IgD-negative memory B cell (primary cell): ENCODE data around the gene MOCOS. TPM values are rescaled to one million over a fixed set of nuclear protein-coding genes. Genes with fewer than 3 reads are reported as not detected.

ENCODE experiments used
- H3K27ac Mint-ChIP-seq, 3 donors: one replicate each; pipeline ENCODE4 v1.8.0; 2020 to 2022; ENCODE audit warnings: mild to moderate bottlenecking in 3 of 3, mixed read lengths in 3 of 3, moderate library complexity in 1 of 3
- H3K27me3 Mint-ChIP-seq: one replicate; pipeline ENCODE4 v1.8.0; 2021; ENCODE audit warnings: mixed read lengths
- H3K36me3 Mint-ChIP-seq: one replicate; pipeline ENCODE4 v1.8.0; 2020; ENCODE audit warnings: mild to moderate bottlenecking, mixed read lengths
- H3K4me1 Mint-ChIP-seq, 3 donors: one replicate each; pipeline ENCODE4 v1.8.0; 2020 to 2022; ENCODE audit warnings: mixed read lengths in 3 of 3, mild to moderate bottlenecking in 1 of 3
- H3K4me3 Mint-ChIP-seq, 4 donors: one replicate each; pipeline ENCODE4 v1.8.0; 2020 to 2022; ENCODE audit warnings: mild to moderate bottlenecking in 4 of 4, mixed read lengths in 4 of 4, moderate library complexity in 3 of 4
- H3K9me3 Mint-ChIP-seq, 3 donors: one replicate each; pipeline ENCODE4 v1.8.0; 2020 to 2021; ENCODE audit warnings: mixed read lengths in 3 of 3, mild to moderate bottlenecking in 1 of 3
- polyA plus RNA-seq: library from polyadenylated mRNA; unstranded; fragments of 300-500 nt; fragmentation: Illumina TruSeq; gene quantifications from one replicate; pipeline ENCODE4 v1.2.3, GENCODE V29; 2021

MOCOS gene, protein sequence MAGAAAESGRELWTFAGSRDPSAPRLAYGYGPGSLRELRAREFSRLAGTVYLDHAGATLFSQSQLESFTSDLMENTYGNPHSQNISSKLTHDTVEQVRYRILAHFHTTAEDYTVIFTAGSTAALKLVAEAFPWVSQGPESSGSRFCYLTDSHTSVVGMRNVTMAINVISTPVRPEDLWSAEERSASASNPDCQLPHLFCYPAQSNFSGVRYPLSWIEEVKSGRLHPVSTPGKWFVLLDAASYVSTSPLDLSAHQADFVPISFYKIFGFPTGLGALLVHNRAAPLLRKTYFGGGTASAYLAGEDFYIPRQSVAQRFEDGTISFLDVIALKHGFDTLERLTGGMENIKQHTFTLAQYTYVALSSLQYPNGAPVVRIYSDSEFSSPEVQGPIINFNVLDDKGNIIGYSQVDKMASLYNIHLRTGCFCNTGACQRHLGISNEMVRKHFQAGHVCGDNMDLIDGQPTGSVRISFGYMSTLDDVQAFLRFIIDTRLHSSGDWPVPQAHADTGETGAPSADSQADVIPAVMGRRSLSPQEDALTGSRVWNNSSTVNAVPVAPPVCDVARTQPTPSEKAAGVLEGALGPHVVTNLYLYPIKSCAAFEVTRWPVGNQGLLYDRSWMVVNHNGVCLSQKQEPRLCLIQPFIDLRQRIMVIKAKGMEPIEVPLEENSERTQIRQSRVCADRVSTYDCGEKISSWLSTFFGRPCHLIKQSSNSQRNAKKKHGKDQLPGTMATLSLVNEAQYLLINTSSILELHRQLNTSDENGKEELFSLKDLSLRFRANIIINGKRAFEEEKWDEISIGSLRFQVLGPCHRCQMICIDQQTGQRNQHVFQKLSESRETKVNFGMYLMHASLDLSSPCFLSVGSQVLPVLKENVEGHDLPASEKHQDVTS
- polyA plus RNA-seq: 0.13 TPM

DNA sequence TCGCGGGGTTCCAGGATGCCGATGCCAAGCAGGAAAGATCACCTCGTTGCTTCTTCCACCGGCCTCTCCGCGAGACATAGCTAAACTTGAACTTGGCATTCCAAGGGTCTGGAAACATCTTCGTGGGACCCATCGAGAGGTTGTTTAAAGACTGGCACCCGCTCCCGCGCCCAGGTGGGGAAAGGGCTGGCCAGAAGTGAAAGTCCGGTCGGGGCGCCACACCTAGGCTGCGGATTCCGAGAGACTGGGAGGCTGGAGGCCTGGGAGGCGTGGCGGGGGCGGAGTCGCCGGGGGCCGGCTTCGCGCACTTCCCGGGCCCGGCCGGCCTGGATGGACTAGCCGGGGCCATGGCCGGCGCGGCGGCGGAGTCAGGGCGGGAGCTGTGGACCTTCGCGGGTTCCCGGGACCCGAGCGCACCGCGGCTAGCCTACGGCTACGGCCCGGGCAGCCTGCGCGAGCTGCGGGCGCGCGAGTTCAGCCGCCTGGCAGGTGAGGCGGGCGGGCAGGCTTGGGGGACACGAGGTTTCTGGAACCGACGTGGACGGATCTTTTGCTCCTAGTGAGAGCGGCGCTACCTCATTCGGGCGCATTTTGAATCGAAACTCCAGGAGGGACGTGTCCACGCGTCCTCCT, at the start of gene MOCOS:
TSS of gene MOCOS (plus strand) at position 305 of the 633 bp plus-strand sequence. CDS start at position 348, 43 bp downstream.
- H3K27me3 Mint-ChIP-seq: peaks cover 10% of the 10 kb centered on the region
- H3K4me1 Mint-ChIP-seq: peaks cover 9 to 29% (median 22%) of the 10 kb centered on the region in 3 donors
- no peak within 1 kb of the TSS for H3K27ac Mint-ChIP-seq
- peaks cover 2% of the 10 kb centered on the region for H3K36me3 Mint-ChIP-seq
- H3K4me3 Mint-ChIP-seq: peak within 1 kb of the TSS; percentile 76 to 95 (median 86)
- H3K9me3 Mint-ChIP-seq: no peaks in the 10 kb centered on the region

DNA sequence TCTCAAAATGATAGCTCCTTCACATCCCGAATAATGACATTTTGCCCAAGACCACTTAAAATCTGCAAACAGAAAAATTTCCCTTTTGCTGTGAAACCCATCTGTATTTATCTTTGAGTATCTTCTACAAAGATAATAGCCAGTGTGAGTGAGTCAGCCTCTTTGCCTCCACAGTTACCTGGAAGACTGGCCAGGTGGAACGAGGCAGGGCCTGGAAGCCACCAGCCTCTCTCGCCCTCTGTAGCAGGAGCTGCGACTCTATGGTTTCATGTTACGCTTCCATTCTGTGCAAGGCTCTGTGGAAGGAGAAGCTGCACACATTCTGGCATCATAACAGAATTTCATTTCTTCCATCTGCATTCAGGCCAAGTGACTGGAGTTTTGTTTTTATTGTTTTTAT, 48.1 kb upstream of the MOCOS start:
- H3K27me3 Mint-ChIP-seq: no peaks in the 10 kb centered on the region
- no peak overlapping the region for H3K4me3 Mint-ChIP-seq
- H3K4me1 Mint-ChIP-seq: peaks cover 3 to 8% (median 8%) of the 10 kb centered on the region in 3 donors
- no peak overlapping the region for H3K27ac Mint-ChIP-seq
- no peaks in the 10 kb centered on the region for H3K9me3 Mint-ChIP-seq
- H3K36me3 Mint-ChIP-seq: peaks cover 4% of the 10 kb centered on the region

DNA sequence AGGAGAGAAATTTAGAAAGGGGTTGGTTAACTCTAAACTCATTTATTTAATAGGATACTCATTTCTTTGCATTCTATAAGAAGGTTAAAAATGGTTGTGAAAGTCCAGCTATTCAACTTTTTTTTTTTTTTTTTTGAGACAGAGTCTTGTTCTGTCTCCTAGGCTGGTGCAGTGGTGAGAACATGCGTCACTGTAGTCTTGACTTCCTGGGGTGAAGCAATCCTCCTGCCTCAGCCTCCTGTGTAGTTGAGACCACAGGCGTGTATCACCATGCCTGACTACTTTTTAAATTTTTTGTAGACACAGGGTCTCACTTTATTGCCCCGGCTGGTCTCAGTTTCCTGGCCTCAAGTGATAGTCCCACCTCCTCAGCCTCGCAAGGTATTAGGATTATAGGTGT, 45.7 kb upstream of the MOCOS start:
- H3K27me3 Mint-ChIP-seq: no peaks in the 10 kb centered on the region
- peaks cover 0 to 7% (median 3%) of the 10 kb centered on the region in 3 donors for H3K4me1 Mint-ChIP-seq
- no peak overlapping the region for H3K4me3 Mint-ChIP-seq
- H3K36me3 Mint-ChIP-seq: peaks cover 10% of the 10 kb centered on the region
- H3K9me3 Mint-ChIP-seq: no peaks in the 10 kb centered on the region
- no peak overlapping the region for H3K27ac Mint-ChIP-seq

DNA sequence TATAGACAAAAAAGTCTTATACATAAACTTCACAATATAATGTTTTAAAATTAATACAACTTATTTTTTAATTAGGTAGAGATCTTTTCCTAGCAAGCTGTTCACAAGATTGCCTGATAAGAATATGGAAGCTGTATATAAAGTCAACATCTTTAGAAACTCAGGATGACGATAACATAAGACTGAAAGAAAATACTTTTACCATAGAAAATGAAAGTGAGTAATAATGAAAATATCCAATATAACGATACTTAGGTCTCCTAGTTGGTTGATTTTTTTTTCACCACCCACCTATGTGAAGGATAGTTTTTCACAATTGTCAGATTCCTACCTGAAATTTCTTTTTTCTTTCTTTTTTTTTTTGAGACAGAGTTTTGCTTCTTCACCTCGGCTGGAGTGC, 44.5 kb upstream of the MOCOS start:
- no peaks in the 10 kb centered on the region for H3K27me3 Mint-ChIP-seq
- H3K27ac Mint-ChIP-seq: no peak overlapping the region
- peaks cover 10% of the 10 kb centered on the region for H3K36me3 Mint-ChIP-seq
- H3K4me3 Mint-ChIP-seq: no peak overlapping the region
- H3K9me3 Mint-ChIP-seq: no peaks in the 10 kb centered on the region
- H3K4me1 Mint-ChIP-seq: peaks cover 0 to 10% (median 6%) of the 10 kb centered on the region in 3 donors

DNA sequence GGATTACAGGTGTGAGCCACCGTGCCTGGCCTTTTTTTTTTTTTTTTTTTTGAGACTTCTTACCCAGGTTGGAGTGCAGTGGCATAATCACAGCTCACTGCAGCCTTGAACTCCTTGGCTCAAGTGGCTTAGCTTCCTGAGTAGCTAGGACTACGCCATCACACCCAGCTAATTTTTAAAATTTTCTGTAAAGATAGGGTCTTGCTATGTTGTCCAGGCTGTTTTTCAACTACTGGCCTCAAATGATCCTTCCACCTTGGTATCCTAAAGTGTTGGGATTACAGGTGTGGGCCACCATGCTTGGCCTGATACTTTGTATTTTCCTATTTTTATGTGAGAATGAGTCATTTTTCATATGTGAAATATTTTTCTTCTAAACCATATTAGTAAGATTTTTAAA, 43.9 kb upstream of the MOCOS start:
- peaks cover 0 to 10% (median 8%) of the 10 kb centered on the region in 3 donors for H3K4me1 Mint-ChIP-seq
- H3K27me3 Mint-ChIP-seq: no peaks in the 10 kb centered on the region
- H3K9me3 Mint-ChIP-seq: no peaks in the 10 kb centered on the region
- H3K27ac Mint-ChIP-seq: no peak overlapping the region
- no peak overlapping the region for H3K4me3 Mint-ChIP-seq
- H3K36me3 Mint-ChIP-seq: peaks cover 10% of the 10 kb centered on the region

DNA sequence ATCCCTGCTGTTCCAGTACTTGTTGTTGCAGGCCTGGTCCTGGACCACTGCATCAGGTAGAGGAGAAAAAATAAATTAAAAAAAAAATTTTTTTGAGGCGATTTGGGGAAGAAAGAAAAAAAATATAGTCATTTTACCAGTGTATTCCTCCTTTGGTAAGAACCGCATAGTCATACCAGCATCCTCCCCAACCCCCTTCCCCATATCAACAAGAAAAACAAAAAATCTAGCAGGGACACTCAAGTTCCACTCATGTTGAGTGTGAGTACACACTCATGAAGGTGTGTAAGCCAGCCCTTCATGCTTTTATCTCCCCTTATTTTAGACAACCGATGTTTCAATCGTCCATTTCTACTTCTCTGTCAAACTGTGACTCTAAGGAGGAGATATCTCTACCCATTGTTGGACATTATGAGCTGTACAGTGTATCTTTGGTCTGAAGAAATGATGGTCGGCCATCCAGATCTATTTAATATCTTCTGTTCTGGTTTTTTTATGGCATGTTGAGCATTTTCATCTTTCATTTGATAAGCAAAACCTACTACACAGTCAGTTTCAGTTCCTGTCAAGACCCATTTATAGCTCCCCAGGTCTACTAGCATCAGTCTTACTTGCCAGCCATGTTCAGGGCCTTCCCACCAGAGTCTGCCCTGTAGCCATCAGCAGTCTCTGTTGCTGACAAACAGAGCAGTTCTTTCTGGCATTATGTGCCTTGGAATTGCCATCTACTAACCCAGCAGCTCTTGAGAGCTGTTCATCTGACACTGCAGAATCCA, 37.6 kb upstream of the MOCOS start:
- H3K27ac Mint-ChIP-seq: peak overlapping the region; percentile 10 to 82 (median 50)
- peaks cover 13% of the 10 kb centered on the region for H3K36me3 Mint-ChIP-seq
- H3K4me1 Mint-ChIP-seq: peaks cover 23 to 36% (median 32%) of the 10 kb centered on the region in 3 donors
- H3K4me3 Mint-ChIP-seq: peak overlapping the region; percentile 1 to 84 (median 42)
- H3K27me3 Mint-ChIP-seq: no peaks in the 10 kb centered on the region
- no peaks in the 10 kb centered on the region for H3K9me3 Mint-ChIP-seq

DNA sequence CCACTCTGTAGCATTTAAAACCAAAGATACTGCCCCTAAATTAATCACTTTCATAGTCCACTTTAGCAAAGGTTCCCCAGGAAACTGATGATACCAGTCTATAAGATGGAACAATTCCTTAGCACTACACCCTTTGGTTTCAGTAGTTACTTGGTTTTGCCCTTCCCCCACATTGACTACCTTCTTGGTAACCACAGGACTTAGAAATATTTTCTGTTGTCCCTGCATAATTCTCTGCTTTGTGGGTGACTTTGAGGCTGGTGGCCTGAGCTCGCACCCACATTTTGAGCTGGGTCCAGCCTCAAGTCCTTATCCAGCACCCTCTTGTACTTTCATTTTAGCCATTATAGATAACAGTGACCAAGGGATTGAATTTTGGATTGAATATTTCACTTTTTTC, 34.5 kb upstream of the MOCOS start:
- Mint-ChIP-seq H3K4me3 (peak overlapping the region in 2 of 4 donors; percentile 13 to 51), H3K27ac (no peak overlapping the region), H3K27me3 (no peaks in the 10 kb centered on the region), H3K36me3 (peaks cover 14% of the 10 kb centered on the region), H3K9me3 (no peaks in the 10 kb centered on the region), H3K4me1 (peaks cover 23 to 35% (median 28%) of the 10 kb centered on the region in 3 donors)

DNA sequence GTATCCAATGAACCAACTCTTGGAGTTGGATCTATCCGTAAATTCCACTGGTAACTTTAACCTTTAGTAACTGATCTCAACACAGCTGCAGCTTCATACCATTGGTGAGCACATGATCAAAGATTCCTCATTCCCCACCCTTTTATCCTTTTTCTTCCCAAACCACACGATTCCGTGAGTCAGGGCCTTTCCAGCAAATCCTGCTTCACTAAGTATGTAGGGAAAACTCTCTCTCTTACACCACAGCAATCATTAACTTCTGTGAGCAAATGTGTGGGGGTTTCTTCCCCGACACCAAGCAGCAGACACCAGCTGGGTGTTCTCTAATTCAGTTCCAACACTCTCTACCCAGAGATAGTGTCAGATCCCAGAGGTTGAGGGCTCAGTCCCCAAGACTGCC, 34.1 kb upstream of the MOCOS start:
- Mint-ChIP-seq H3K9me3 (no peaks in the 10 kb centered on the region), H3K27ac (no peak overlapping the region), H3K27me3 (no peaks in the 10 kb centered on the region), H3K4me1 (peaks cover 23 to 36% (median 31%) of the 10 kb centered on the region in 3 donors), H3K4me3 (no peak overlapping the region), H3K36me3 (peaks cover 14% of the 10 kb centered on the region)

DNA sequence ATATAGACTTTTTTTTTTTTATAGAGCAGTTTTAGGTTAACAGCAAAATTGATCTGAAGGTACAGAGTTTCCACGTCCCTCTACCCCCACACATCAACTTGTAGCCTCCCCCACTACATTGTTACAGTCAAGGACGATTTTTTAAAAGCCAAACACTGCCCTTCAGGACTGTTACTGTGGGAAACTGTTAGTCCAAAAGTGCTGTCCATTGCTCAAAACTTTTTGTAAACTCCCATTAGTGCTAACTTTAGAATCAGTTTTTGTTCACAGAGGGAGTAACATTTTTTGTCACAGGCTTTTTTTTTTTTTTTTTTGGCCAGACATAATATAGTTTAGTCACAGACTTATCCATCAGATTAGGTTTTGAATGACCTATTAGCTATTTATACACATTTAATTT, 33.5 kb upstream of the MOCOS start:
- H3K36me3 Mint-ChIP-seq: peaks cover 14% of the 10 kb centered on the region
- H3K4me1 Mint-ChIP-seq: peaks cover 26 to 34% (median 34%) of the 10 kb centered on the region in 3 donors
- no peak overlapping the region for H3K4me3 Mint-ChIP-seq
- no peaks in the 10 kb centered on the region for H3K27me3 Mint-ChIP-seq
- H3K9me3 Mint-ChIP-seq: no peaks in the 10 kb centered on the region
- no peak overlapping the region for H3K27ac Mint-ChIP-seq

DNA sequence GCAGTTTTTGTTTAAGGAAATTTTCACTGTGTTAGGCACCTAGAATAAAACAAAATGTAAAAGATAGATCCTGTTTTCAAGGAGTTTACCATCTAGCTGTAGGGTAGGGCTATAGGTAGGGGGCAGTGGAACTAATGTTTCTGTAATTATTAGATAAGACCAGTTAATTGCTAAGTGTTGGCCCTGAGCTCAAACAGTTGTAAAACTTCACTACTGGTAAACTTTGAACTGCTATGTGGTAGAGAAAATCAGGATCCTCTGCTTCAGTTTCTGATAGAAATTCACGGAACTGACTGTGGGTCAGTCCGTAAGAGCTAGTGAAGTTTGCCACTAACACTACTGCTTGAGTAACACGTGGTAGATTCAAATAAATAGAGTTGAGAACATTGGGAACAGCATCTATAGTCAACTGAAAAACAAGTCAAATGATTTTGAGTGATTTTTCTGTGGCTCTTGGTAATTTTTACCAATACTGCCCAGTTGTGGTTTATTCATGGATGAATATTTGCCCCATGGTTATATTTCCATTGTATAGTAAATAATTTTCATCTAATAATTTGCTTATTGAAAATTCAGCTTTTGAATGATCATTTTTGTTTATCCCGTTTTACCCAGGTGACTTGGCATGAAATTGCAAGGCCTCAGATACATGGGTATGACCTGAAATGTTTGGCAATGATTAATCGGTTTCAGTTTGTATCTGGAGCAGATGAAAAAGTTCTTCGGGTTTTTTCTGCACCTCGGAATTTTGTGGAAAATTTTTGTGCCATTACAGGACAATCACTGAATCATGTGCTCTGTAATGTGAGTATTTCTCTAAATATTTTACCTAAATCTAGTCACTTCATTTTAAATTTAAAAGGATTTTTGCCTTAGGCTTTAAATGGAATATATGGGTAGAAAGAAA, 31.2 kb upstream of the MOCOS start:
- peak overlapping the region in 1 of 3 donors; percentile 22 for H3K27ac Mint-ChIP-seq
- H3K4me3 Mint-ChIP-seq: no peak overlapping the region
- no peaks in the 10 kb centered on the region for H3K27me3 Mint-ChIP-seq
- no peaks in the 10 kb centered on the region for H3K9me3 Mint-ChIP-seq
- H3K36me3 Mint-ChIP-seq: peaks cover 18% of the 10 kb centered on the region
- peaks cover 7 to 14% (median 14%) of the 10 kb centered on the region in 3 donors for H3K4me1 Mint-ChIP-seq

DNA sequence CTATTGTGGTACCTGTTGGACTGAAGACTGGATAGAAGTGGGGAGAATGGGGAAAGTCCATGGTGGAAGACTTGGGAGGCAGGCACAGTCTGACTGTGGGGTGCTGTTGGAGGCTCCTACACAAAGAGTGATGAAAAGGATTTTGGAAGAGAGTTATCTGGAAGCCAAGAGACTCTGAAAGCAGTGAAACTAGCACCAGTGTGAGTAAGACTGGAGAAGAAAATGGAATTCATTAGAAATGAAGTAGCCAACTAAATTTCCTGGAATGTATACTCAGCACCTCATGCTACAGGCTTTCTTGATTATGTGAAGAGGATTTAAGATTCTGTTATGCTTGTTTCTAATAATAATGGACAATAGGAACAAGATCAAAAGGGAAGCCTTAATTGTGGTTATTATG, 29.9 kb upstream of the MOCOS start:
- Mint-ChIP-seq H3K9me3 (no peaks in the 10 kb centered on the region), H3K27me3 (no peaks in the 10 kb centered on the region), H3K27ac (no peak overlapping the region), H3K4me1 (peaks cover 7 to 19% (median 11%) of the 10 kb centered on the region in 3 donors), H3K36me3 (peaks cover 21% of the 10 kb centered on the region), H3K4me3 (peak overlapping the region in 1 of 4 donors; percentile 58)

DNA sequence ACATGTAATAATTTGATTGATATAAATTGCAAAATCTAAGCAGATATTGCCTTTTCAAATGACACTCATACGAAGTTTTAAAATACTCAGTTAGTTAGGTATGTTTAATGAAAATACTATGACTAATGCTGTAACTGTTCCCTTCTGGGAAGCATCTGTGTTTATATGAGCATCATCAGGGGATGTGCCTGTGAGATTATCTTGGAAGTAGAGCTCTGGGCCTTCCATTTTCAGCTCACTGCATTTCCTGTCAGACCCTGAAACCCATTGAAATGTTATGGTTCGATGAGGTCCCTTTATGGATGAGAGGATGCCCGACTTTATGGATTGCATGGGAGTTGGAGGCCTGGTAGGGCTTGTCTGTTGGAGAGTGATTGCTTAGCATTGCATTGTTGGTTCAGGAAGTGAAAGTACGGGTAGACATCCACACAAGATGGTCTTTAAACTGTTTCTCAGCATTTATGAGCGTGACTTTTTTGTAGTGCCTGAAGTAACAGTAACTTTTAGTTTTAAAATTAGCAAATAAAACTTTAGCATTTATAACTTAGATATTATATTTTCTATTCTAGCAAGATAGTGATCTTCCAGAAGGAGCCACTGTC, 28.9 kb upstream of the MOCOS start:
- H3K27ac Mint-ChIP-seq: peak overlapping the region in 1 of 3 donors; percentile 67
- H3K27me3 Mint-ChIP-seq: no peaks in the 10 kb centered on the region
- H3K4me1 Mint-ChIP-seq: peaks cover 3 to 16% (median 11%) of the 10 kb centered on the region in 3 donors
- no peak overlapping the region for H3K4me3 Mint-ChIP-seq
- H3K36me3 Mint-ChIP-seq: peaks cover 19% of the 10 kb centered on the region
- no peaks in the 10 kb centered on the region for H3K9me3 Mint-ChIP-seq

DNA sequence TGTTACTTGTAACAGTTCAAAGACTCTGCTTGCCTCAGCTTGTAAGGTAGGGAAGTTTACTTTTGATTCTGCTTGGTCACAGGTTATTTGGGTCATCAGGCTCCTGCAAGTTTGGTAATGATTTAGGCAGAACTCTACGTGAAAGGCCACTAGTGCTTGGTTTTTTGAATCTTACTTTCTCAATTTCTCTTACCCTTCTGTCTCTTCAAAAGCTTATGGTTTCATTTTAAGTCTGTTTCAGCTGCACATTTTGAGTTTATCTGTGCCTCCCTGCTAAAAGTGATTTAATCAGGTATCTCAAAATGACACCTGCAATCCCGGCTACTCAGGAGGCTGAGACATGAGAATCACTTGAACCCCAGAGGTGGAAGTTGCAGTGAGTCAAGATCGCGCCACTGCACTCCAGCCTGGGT, 26.3 kb upstream of the MOCOS start:
- peaks cover 19% of the 10 kb centered on the region for H3K36me3 Mint-ChIP-seq
- H3K4me1 Mint-ChIP-seq: peaks cover 3 to 18% (median 7%) of the 10 kb centered on the region in 3 donors
- H3K9me3 Mint-ChIP-seq: no peaks in the 10 kb centered on the region
- no peak overlapping the region for H3K27ac Mint-ChIP-seq
- H3K4me3 Mint-ChIP-seq: no peak overlapping the region
- H3K27me3 Mint-ChIP-seq: no peaks in the 10 kb centered on the region
